GM12878 (cell line): ENCODE measurements around the gene SPAG9. TPM values are rescaled to one million over a fixed set of nuclear protein-coding genes. Genes with fewer than 3 reads are reported as not detected.

Source experiments
- ATAC-seq: fragments of 200-7000 bp; cut with Tn5 transposase; 3 replicates; pipeline ENCODE4 v1.9.1; 2020; ENCODE audit warnings: mild to moderate bottlenecking, moderate library complexity
- BruUV-seq: library from RNA; stranded (reverse); fragments of 400-500 nt; replicated peaks from 2 replicates; lab custom pipeline; 2021; lab: Mats Ljungman, UMichigan
- CTCF ChIA-PET: fragments of 300-600 bp; sonication (Branson Sonifier 250); formaldehyde crosslinking; extraction: SDS; loops from one replicate; lab custom pipeline; 2021; ENCODE audit warnings: inconsistent platforms; lab: Yijun Ruan, JAX
- POLR2A ChIA-PET: fragments of 350-600 bp; formaldehyde crosslinking; extraction: SDS; loops from one replicate; lab custom pipeline; 2021; ENCODE audit warnings: inconsistent platforms; lab: Charles Lee
- RAD21 ChIA-PET: fragments of 300-600 bp; sonication (Branson Sonifier 250); formaldehyde crosslinking; loops from one replicate; lab custom pipeline; 2023; ENCODE audit warnings: antibody characterized with exemption; ENCODE audit not compliant: unreplicated experiment; lab: Charles Lee
- SMC1A ChIA-PET: fragments of 300-600 bp; sonication (Branson Sonifier 250); formaldehyde crosslinking; loops from one replicate; lab custom pipeline; 2023; ENCODE audit not compliant: unreplicated experiment, uncharacterized antibody; lab: Charles Lee
- DNase-seq: peaks from one replicate; pipeline ENCODE4 v3.0.0-alpha.2; 2011; ENCODE audit warnings: low read depth, low spot score
- FAIRE-seq: peaks from 3 replicates; lab custom pipeline; 2011; peaks lifted over from hg19 to GRCh38; lab: Jason Lieb, UNC
- H2AFZ ChIP-seq: 2 replicates; pipeline ENCODE4 v1.6.0; 2011; ENCODE audit warnings: low read depth, low read length, control low read depth; ENCODE audit not compliant: control insufficient read depth
- H3K27ac ChIP-seq: 2 replicates; pipeline ENCODE4 v1.5.1; 2011; ENCODE audit warnings: control low read depth; ENCODE audit not compliant: control insufficient read depth, insufficient read depth
- H3K27me3 ChIP-seq, 2 experiments: replicated peaks in 1 of 2; 2 replicates each; pipeline versions ENCODE4 v1.6.0 to v1.6.1; 2011; ENCODE audit warnings: low read length in 1 of 2; ENCODE audit not compliant: control insufficient read depth in 2 of 2, insufficient read depth in 2 of 2
- H3K36me3 ChIP-seq, 2 experiments: 2 replicates each; pipeline ENCODE4 v1.5.1; 2011; ENCODE audit warnings: low read length in 1 of 2; ENCODE audit not compliant: control insufficient read depth in 2 of 2, insufficient read depth in 2 of 2
- H3K4me1 ChIP-seq: 2 replicates; pipeline ENCODE4 v1.6.1; 2011; ENCODE audit warnings: mild to moderate bottlenecking, low read length, moderate library complexity, mixed read lengths; ENCODE audit not compliant: control insufficient read depth, insufficient read depth
- H3K4me2 ChIP-seq: 2 replicates; pipeline ENCODE4 v1.6.0; 2011; ENCODE audit warnings: control low read depth; ENCODE audit not compliant: control insufficient read depth, insufficient read depth
- H3K4me3 ChIP-seq: fragments of 200-600 bp; sonication (generic); 2 replicates; pipeline ENCODE4 v1.5.1; 2016
- H3K79me2 ChIP-seq: 2 replicates; pipeline ENCODE4 v1.6.0; 2011; ENCODE audit warnings: low read length; ENCODE audit not compliant: control insufficient read depth, insufficient read depth
- H3K9ac ChIP-seq: 2 replicates; pipeline ENCODE4 v1.8.0; 2011; ENCODE audit warnings: low read length, control low read depth, mixed read lengths; ENCODE audit not compliant: control insufficient read depth, insufficient read depth
- H3K9me3 ChIP-seq: replicated peaks from 3 replicates; pipeline ENCODE4 v1.5.1; 2011; ENCODE audit warnings: mild to moderate bottlenecking, low read length; ENCODE audit not compliant: control insufficient read depth, insufficient read depth
- H4K20me1 ChIP-seq: 2 replicates; pipeline ENCODE4 v1.6.0; 2011; ENCODE audit not compliant: control insufficient read depth, insufficient read depth
- BACH1 ChIP-seq: fragments of 450-650 bp; IDR thresholded peaks from 2 replicates; pipeline ENCODE4 v1.6.1; 2017; ENCODE audit warnings: mild to moderate bottlenecking, borderline replicate concordance
- CBX5 ChIP-seq: sonication (generic); IDR thresholded peaks from 2 replicates; pipeline ENCODE4 v1.6.1; 2016; ENCODE audit warnings: low read depth, moderate library complexity, mild to moderate bottlenecking, inconsistent platforms
- FOXM1 ChIP-seq: IDR thresholded peaks from 2 replicates; pipeline ENCODE4 v1.6.1; 2012; ENCODE audit warnings: low read depth, mild to moderate bottlenecking, inconsistent platforms, low read length, moderate library complexity
- KAT2A ChIP-seq: conservative IDR thresholded peaks from 2 replicates; pipeline ENCODE4 v1.6.1; 2011; ENCODE audit warnings: low read depth, low read length; ENCODE audit not compliant: control insufficient read depth
- KDM1A ChIP-seq: fragments of 200-600 bp; sonication (generic); IDR thresholded peaks from 2 replicates; pipeline ENCODE4 v1.6.1; 2016; ENCODE audit warnings: borderline replicate concordance
- MYB ChIP-seq: fragments of 150-350 bp; IDR thresholded peaks from 2 replicates; pipeline ENCODE4 v1.6.1; 2014; ENCODE audit warnings: mild to moderate bottlenecking, low read depth, low read length, borderline replicate concordance
- NFYB ChIP-seq: IDR thresholded peaks from 2 replicates; pipeline ENCODE4 v1.6.1; 2011; ENCODE audit warnings: low read depth, mild to moderate bottlenecking, low read length, improper control_type of control experiment, moderate library complexity; ENCODE audit not compliant: insufficient read depth
- PML ChIP-seq: IDR thresholded peaks from 2 replicates; pipeline ENCODE4 v1.6.1; 2012; ENCODE audit warnings: low read length, inconsistent platforms
- POLR2AphosphoS2 ChIP-seq: IDR thresholded peaks from 2 replicates; pipeline ENCODE4 v1.6.1; 2011; ENCODE audit warnings: low read depth, mild to moderate bottlenecking, low read length, improper control_type of control experiment, moderate library complexity
- POLR2AphosphoS5 ChIP-seq: IDR thresholded peaks from 2 replicates; pipeline ENCODE4 v1.6.1; 2011; ENCODE audit warnings: mild to moderate bottlenecking, low read length, inconsistent platforms
- SMC3 ChIP-seq: IDR thresholded peaks from 2 replicates; pipeline ENCODE4 v1.6.1; 2011; ENCODE audit warnings: low read length, improper control_type of control experiment, borderline replicate concordance
- SREBF2 ChIP-seq: IDR thresholded peaks from 2 replicates; pipeline ENCODE4 v1.6.1; 2012; ENCODE audit warnings: mild to moderate bottlenecking, low read length
- SUZ12 ChIP-seq: fragments of 200-600 bp; sonication (generic); IDR thresholded peaks from one replicate; pipeline ENCODE4 v1.6.1; 2018; ENCODE audit warnings: antibody characterized with exemption, mild to moderate bottlenecking; ENCODE audit not compliant: unreplicated experiment
- TBL1XR1 ChIP-seq: IDR thresholded peaks from 2 replicates; pipeline ENCODE4 v1.6.1; 2012; ENCODE audit warnings: low read depth, low read length, improper control_type of control experiment
- TCF3 ChIP-seq: IDR thresholded peaks from 2 replicates; pipeline ENCODE4 v1.6.1; 2012; ENCODE audit warnings: low read depth, mild to moderate bottlenecking, low read length, borderline replicate concordance; ENCODE audit not compliant: insufficient read depth
- ZNF217 ChIP-seq: fragments of 450-650 bp; IDR thresholded peaks from 2 replicates; pipeline ENCODE4 v1.6.1; 2017; ENCODE audit warnings: antibody characterized with exemption, mild to moderate bottlenecking
- ZNF622 ChIP-seq: fragments of 450-650 bp; IDR thresholded peaks from 2 replicates; pipeline ENCODE4 v1.6.1; 2017; ENCODE audit warnings: mild to moderate bottlenecking, inconsistent platforms
- WGBS: methylation state at CpG from one replicate; pipeline ENCODE4 v1.1.6; 2016; ENCODE audit warnings: low lambda C conversion rate; ENCODE audit not compliant: insufficient replicate concordance, insufficient coverage; ENCODE audit errors: missing lambda C conversion rate; 5-methylcytosine and 5-hydroxymethylcytosine counted together
- in situ Hi-C: fragments of 300-500 bp; cut with MboI; formaldehyde crosslinking; loops from 9 replicates; pipeline ENCODE4 v1.14.3; 2018; ENCODE audit warnings: mixed read lengths
- intact Hi-C: fragments of 100-400 bp; cut with micrococcal nuclease; formaldehyde crosslinking; loops from one replicate; pipeline ENCODE4 v1.14.2; 2022; ENCODE audit not compliant: unreplicated experiment
- polyA plus RNA-seq, 11 experiments: library from polyadenylated mRNA; depleted of rRNA in 4 of 11; unstranded in 6 of 11; stranded (reverse) in 5 of 11; fragments of >200 nt; fragmentation: Nextera tagmentation in 4 of 11; fragmentation: Illumina TruSeq in 1 of 11; extraction: Ambion mirVana in 4 of 11; extraction: Trizol in 1 of 11; gene quantifications; 1 replicate in 1 of 11; 2 replicates in 10 of 11; pipeline versions ENCODE4 v1.2.1 to v1.2.3, GENCODE V29; 2011 to 2016; ENCODE audit warnings: inconsistent platforms in 2 of 11, missing spikeins in 2 of 11, low read depth in 1 of 11
- total RNA-seq, 4 experiments: library from RNA; depleted of rRNA in 3 of 4; stranded (reverse); fragments of >200 nt in 3 of 4; fragmentation: Illumina TruSeq in 1 of 4; extraction: Trizol in 1 of 4; gene quantifications; 2 replicates each; pipeline versions ENCODE4 v1.2.1 to v1.2.3, GENCODE V29; 2013 to 2021
- TF ChIP-seq, protein P1 (sequence below): fragments of 450-650 bp; IDR thresholded peaks from 2 replicates; pipeline ENCODE4 v1.6.1; 2014; ENCODE audit warnings: mild to moderate bottlenecking

SPAG9 gene
- total and polyA plus RNA-seq, 10 of the 15 experiments (the other 5 are each of a cell fraction or from before 2014, with no cell fraction given) = 6.6 to 42.0 (median 24.9) TPM

DNA sequence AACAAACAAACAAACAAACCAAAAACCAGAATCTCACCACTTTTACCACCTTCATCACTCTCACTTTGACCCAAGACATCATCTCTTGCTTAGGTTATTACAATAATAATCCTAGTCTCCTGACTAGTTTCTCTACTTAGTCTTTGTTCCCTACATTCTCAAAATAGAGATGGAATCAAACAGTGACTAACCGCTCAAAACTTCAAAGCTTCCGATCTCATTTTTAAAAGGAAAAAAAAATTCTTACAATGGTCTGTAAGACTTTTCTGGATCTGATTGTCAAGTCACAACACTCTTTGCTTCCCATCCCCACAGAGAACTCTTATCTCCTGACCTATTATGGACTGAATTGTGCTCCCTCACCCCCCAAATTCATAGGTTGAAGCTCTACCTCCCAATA is 60.9 kb downstream of the SPAG9 start:
- Histone ChIP-seq H3K9me3 (no peaks in the 10 kb centered on the region), H3K4me1 (peaks cover 5% of the 10 kb centered on the region), H3K27ac (no peak overlapping the region), H3K4me2 (no peak overlapping the region), H3K79me2 (peaks cover 1% of the 10 kb centered on the region), H3K4me3 (no peak overlapping the region), H4K20me1 (no peaks in the 10 kb centered on the region), H3K9ac (no peak overlapping the region), H2AFZ (no peak overlapping the region), H3K27me3 (no peaks in the 10 kb centered on the region), H3K36me3 (no peaks in the 10 kb centered on the region; a peak in 2 of 4 replicates)
- FAIRE-seq = no peak
- intact Hi-C loops = no loop called here
- CTCF ChIA-PET = interaction anchor here (0.8 to 24.6 kb wide), 3 partner anchors 55 to 207 kb away, joined by 3 to 472 read pairs (median 31); partner anchors contain the start of gene NME1
- SMC1A ChIA-PET = interaction anchor here (0.7 to 10.2 kb wide), 2 partner anchors 9 to 56 kb away, joined by 3 to 241 read pairs; no protein-coding TSS in a partner anchor
- no TSS peak for BruUV-seq
- no peak for DNase-seq
- in situ Hi-C loops = no loop called here
- TF ChIP-seq KAT2A (no peak), POLR2AphosphoS5 (no peak), BACH1 (no peak), PML (no peak), KDM1A (no peak), SREBF2 (no peak), TBL1XR1 (no peak), TCF3 (no peak), ZNF217 (no peak), POLR2AphosphoS2 (no peak), SUZ12 (no peak), CBX5 (no peak), MYB (no peak), NFYB (no peak), ZNF622 (no peak), SMC3 (no peak), FOXM1 (no peak)
- TF ChIP-seq, protein P1, sequence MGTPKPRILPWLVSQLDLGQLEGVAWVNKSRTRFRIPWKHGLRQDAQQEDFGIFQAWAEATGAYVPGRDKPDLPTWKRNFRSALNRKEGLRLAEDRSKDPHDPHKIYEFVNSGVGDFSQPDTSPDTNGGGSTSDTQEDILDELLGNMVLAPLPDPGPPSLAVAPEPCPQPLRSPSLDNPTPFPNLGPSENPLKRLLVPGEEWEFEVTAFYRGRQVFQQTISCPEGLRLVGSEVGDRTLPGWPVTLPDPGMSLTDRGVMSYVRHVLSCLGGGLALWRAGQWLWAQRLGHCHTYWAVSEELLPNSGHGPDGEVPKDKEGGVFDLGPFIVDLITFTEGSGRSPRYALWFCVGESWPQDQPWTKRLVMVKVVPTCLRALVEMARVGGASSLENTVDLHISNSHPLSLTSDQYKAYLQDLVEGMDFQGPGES = no peak
- WGBS = 100% methylated on average over 2 of the region's 2 CpGs
- POLR2A ChIA-PET = interaction anchor here (0.6 kb wide), 1 partner anchor 32 kb away, joined by 3 read pairs; no protein-coding TSS in a partner anchor
- ATAC-seq = no peak
- RAD21 ChIA-PET = interaction anchor here (1.6 kb wide), 1 partner anchor 61 kb away, joined by 3 read pairs; no protein-coding TSS in a partner anchor
